Measurements from ENCODE around the gene NTPCR.

The NTPCR gene

GRCh38 chr1:233019778-233020325, 69.4 kb downstream of the NTPCR start:
- DNase-seq, result no peak

- DNase-seq, result no peak
These were observed 70.0 kb downstream of the NTPCR start for GRCh38 chr1:233020426-233020825.

GRCh38 chr1:233022246-233022645, 71.8 kb downstream of the NTPCR start:
- DNase-seq, result no peak

GRCh38 chr1:233024199-233024598, 73.8 kb downstream of the NTPCR start:
- DNase-seq, result no peak

GRCh38 chr1:233025157-233025556, 74.7 kb downstream of the NTPCR start:
- DNase-seq, result no peak

GRCh38 chr1:233025567-233025966, 75.2 kb downstream of the NTPCR start:
- DNase-seq, result no peak

- no peak for DNase-seq
These were observed 76.6 kb downstream of the NTPCR start for GRCh38 chr1:233027046-233027445.

GRCh38 chr1:233031521-233031920, 81.1 kb downstream of the NTPCR start:
- no peak for DNase-seq

- DNase-seq, result no peak
These were observed 82.5 kb downstream of the NTPCR start for GRCh38 chr1:233032916-233033315.

- no peak for DNase-seq
These were observed 83.0 kb downstream of the NTPCR start for GRCh38 chr1:233033361-233033760.

Data from activated CD4-positive, alpha-beta T cell treated with anti-CD3 and anti-CD28 coated beads, Interleukin-2, amount 50 U/mL, for 16 hours (primary cell).